Subcutaneous adipose tissue (tissue), 4 donors: Measurements from ENCODE around the gene FADD. TPM values are rescaled to one million over a fixed set of nuclear protein-coding genes. Genes with fewer than 3 reads are reported as not detected.

ENCODE experiments used
- total RNA-seq, 4 donors: library from RNA; depleted of rRNA; stranded (reverse); fragments of >200 nt; gene quantifications; one replicate each; pipeline ENCODE4 v1.1.0, GENCODE V29; 2016
- TF ChIP-seq, protein P1 (sequence below): fragments of 450-650 bp; IDR thresholded peaks from one replicate; pipeline ENCODE4 v1.5.1; 2016; ENCODE audit warnings: low read depth, mild to moderate bottlenecking, control low read depth, antibody characterized with exemption, moderate library complexity

The FADD gene
- total RNA-seq, 4 donors from 2014 or later: 16.7 to 21.1 (median 20.1) TPM

DNA sequence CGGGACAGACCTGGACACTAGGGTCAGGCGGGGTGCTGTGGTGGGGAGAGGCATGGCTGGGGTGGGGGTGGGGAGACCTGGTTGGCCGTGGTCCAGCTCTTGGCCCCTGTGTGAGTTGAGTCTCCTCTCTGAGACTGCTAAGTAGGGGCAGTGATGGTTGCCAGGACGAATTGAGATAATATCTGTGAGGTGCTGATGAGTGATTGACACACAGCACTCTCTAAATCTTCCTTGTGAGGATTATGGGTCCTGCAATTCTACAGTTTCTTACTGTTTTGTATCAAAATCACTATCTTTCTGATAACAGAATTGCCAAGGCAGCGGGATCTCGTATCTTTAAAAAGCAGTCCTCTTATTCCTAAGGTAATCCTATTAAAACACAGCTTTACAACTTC, 3.9 kb downstream of the FADD start:
- TF ChIP-seq, protein P1, sequence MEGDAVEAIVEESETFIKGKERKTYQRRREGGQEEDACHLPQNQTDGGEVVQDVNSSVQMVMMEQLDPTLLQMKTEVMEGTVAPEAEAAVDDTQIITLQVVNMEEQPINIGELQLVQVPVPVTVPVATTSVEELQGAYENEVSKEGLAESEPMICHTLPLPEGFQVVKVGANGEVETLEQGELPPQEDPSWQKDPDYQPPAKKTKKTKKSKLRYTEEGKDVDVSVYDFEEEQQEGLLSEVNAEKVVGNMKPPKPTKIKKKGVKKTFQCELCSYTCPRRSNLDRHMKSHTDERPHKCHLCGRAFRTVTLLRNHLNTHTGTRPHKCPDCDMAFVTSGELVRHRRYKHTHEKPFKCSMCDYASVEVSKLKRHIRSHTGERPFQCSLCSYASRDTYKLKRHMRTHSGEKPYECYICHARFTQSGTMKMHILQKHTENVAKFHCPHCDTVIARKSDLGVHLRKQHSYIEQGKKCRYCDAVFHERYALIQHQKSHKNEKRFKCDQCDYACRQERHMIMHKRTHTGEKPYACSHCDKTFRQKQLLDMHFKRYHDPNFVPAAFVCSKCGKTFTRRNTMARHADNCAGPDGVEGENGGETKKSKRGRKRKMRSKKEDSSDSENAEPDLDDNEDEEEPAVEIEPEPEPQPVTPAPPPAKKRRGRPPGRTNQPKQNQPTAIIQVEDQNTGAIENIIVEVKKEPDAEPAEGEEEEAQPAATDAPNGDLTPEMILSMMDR: no peak

DNA sequence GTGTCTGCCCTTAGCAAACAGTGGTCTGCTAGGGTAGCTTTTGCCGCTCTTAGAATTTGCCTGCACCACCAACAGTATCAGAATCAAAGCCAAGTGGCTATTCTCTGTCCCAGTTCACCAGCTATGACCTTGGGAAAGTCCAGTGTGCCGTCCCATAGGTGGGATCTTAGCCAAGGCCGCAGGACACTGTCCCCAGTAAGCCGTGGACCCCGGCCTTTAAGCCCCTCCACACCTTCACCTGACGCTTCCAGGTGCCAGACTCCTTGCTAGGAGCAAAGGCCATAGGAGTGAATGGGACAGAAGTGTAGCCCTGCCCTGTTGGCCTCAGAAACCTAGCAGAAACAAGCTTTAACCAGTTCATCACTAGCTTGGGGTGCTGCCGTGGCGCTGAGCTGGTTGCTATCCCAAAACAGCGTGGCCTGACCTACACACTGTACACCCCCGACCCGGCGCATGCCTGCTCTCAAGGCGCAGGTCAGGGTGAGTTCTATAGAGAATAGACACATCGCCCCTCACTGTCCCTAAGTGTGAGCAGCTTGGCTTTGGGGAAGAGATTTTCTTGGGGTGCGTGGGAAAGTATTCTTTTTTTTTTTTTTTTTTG, 4.5 kb downstream of the FADD start:
- TF ChIP-seq, protein P1: no peak

DNA sequence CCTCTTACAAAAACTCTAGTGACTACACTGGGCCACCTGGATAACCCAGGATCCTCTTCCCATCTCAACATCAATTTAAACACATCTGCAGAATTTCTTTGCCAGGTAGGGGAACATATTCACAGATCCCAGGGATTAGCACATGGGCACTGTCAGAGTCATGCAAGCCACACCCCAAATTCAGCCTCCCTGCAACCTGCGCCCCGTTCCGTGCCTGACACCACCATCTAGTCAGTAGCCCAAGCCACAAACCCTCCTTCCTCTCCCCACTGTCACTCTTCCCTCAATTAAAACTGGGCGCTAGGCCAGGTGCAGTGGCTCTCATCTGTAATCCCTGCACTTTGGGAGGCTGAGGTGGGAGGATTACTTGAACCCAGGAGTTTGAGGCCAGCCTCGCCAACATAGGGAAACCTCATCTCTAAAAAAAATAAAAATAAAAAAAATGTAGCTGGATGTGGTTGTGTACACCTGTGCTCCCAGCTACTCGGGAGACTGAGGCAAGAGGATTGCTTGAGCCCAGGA, 6.4 kb downstream of the FADD start:
- TF ChIP-seq, protein P1: no peak

GRCh38 chr11:70210051-70210501, 7.0 kb downstream of the FADD start:
- TF ChIP-seq, protein P1: no peak

- TF ChIP-seq, protein P1: no peak
Measured at GRCh38 chr11:70210530-70210929, 7.4 kb downstream of the FADD start.

DNA sequence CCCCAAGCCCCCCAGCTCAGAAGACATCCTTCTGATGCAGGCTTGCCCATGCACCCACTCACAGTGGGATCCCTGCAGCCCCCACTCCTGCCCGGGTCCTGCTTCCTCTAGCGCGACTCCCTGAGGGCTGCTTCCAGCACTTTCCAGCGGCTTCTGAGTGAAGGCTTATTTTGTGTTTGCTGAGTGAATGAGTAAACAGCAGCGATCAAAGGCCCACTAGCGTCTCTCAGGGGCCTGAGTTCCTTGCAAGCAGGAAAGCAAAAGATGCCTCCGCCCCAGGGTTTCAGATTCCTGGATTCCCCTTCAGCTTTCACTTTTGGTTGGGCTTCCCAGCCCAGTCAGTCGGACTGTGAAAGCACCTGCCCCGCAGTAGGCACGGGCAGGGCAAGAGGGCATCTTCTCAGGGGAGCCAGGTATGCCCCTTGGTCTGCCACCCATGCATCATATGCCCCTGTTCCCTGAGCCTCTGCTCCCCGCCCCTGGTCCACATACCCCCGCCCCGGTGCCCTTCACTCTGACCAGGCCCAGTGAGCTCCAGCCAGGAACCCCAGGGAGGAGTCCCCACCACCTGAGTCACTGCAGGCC, 9.2 kb downstream of the FADD start:
- TF ChIP-seq, protein P1: no peak

DNA sequence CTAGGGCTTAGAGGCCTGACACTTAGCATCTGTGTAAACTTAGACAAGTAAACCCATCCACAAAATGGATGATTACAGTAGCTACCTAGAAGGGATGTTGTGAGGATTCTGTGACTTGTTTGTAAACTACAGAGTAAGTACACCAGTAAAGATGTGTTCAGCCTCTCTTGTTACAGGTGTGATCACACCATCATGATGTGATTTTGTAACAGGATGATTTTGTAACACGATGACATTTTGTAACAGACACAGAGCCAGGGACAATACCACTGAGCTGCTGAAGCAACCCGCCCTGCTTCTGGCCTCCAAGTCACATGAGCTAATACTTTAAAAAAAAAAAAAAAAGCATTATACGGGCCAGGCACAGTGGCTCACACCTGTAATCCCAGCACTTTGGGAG, 17.0 kb downstream of the FADD start:
- TF ChIP-seq, protein P1: no peak
